Caco-2 (cell line): ENCODE measurements around the gene MAN2A1. TPM values are rescaled to one million over a fixed set of nuclear protein-coding genes. Genes with fewer than 3 reads are reported as not detected.

ENCODE experiments used
- BruUV-seq: library from RNA; stranded (reverse); fragments of 400-500 nt; replicated peaks from 2 replicates; lab custom pipeline; 2021; lab: Mats Ljungman, UMichigan
- CTCF ChIA-PET: fragments of 300-600 bp; sonication (Branson Sonifier 250); formaldehyde crosslinking; loops from one replicate; lab custom pipeline; 2022; ENCODE audit warnings: antibody characterized with exemption; lab: Charles Lee
- POLR2A ChIA-PET: fragments of 300-600 bp; sonication (Branson Sonifier 250); formaldehyde crosslinking; loops from one replicate; lab custom pipeline; 2022; ENCODE audit warnings: antibody characterized with exemption; lab: Charles Lee
- DNase-seq, 2 experiments: peaks; one replicate each; pipeline versions ENCODE4 v3.0.0 to v3.0.0-alpha.2; 2020 to 2022
- H3K27me3 ChIP-seq: replicated peaks from 2 replicates; pipeline ENCODE4 v1.6.0; 2011; ENCODE audit warnings: low read length; ENCODE audit not compliant: control insufficient read depth, insufficient read depth
- H3K36me3 ChIP-seq: 2 replicates; pipeline ENCODE4 v1.5.1; 2011; ENCODE audit warnings: low read length; ENCODE audit not compliant: control insufficient read depth, insufficient read depth
- H3K4me1 ChIP-seq: fragments of 250-450 bp; sonication (Bioruptor Pico); 2 replicates; pipeline ENCODE4 v1.5.1; 2020; ENCODE audit warnings: mild to moderate bottlenecking
- H3K4me3 ChIP-seq: 2 replicates; pipeline ENCODE4 v1.5.1; 2011; ENCODE audit warnings: low read depth, mild to moderate bottlenecking, control low read depth, low read length
- H3K9me3 ChIP-seq: fragments of 250-450 bp; sonication (Bioruptor Pico); 2 replicates; pipeline ENCODE4 v1.5.1; 2020; ENCODE audit warnings: mild to moderate bottlenecking, moderate library complexity
- H3K27ac Mint-ChIP-seq: one replicate; pipeline ENCODE4 v1.8.0; 2022; ENCODE audit warnings: mixed read lengths; ENCODE audit not compliant: unreplicated experiment
- H3K27me3 Mint-ChIP-seq: one replicate; pipeline ENCODE4 v1.8.0; 2022; ENCODE audit warnings: mixed read lengths; ENCODE audit not compliant: insufficient read depth, unreplicated experiment
- H3K36me3 Mint-ChIP-seq: one replicate; pipeline ENCODE4 v1.8.0; 2022; ENCODE audit warnings: mild to moderate bottlenecking, mixed read lengths; ENCODE audit not compliant: insufficient read depth, unreplicated experiment
- H3K4me1 Mint-ChIP-seq: one replicate; pipeline ENCODE4 v1.8.0; 2022; ENCODE audit warnings: low read depth, mixed read lengths; ENCODE audit not compliant: unreplicated experiment
- H3K4me3 Mint-ChIP-seq: one replicate; pipeline ENCODE4 v1.8.0; 2022; ENCODE audit warnings: mild to moderate bottlenecking, moderate library complexity, mixed read lengths; ENCODE audit not compliant: unreplicated experiment
- H3K9me3 Mint-ChIP-seq: one replicate; pipeline ENCODE4 v1.8.0; 2022; ENCODE audit warnings: mixed read lengths; ENCODE audit not compliant: unreplicated experiment
- intact Hi-C: fragments of 100-400 bp; cut with micrococcal nuclease; formaldehyde crosslinking; loops from one replicate; pipeline ENCODE4 v1.10.0; 2022; ENCODE audit not compliant: unreplicated experiment
- total RNA-seq: library from RNA; stranded (reverse); gene quantifications from 2 replicates; pipeline ENCODE4 v1.2.3, GENCODE V29; 2022
- TF ChIP-seq, protein P1 (sequence below), 2 experiments: fragments of 200-600 bp in 1 of 2; IDR thresholded peaks; 1 replicate in 1 of 2; 2 replicates in 1 of 2; pipeline versions ENCODE4 v1.5.1 to v1.8.0; 2011 to 2022; ENCODE audit warnings: antibody characterized with exemption in 1 of 2, control low read depth in 1 of 2, inconsistent platforms in 1 of 2, low read depth in 1 of 2, low read length in 1 of 2, mild to moderate bottlenecking in 1 of 2, moderate library complexity in 1 of 2; ENCODE audit not compliant: insufficient read depth in 1 of 2, severe bottlenecking in 1 of 2, unreplicated experiment in 1 of 2

Gene MAN2A1
- total RNA-seq, 1 experiment from 2014 or later, result 57.3 TPM

DNA sequence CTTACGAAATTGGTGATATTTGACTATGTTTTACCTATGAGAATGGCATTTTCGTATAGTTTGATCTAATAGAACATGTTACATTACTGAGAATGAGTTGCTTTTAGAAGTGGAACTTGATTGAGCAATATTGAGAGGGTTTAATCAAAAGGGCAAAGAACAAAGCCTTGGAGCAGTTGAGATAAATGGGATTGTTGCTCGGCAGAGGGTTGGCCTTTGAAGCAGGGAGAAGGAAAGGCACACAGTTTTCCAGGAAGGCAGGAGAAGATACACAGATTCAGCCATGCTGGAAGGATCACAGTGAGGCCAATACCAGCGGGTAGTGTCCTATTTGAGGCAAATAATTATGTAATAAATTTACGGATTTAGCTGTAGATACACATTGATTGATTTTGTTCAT, 19.5 kb downstream of the MAN2A1 start:
- peak in 1 of 2 experiments; percentile 14 for DNase-seq
- H3K4me1 Mint-ChIP-seq, result peaks cover 31% of the 10 kb centered on the region
- ChIA-PET POLR2A (no interaction called here), CTCF (no interaction called here)
- H3K9me3 ChIP-seq, result no peaks in the 10 kb centered on the region
- peak overlapping the region; percentile 32 for H3K27ac Mint-ChIP-seq
- H3K27me3 Mint-ChIP-seq, result no peaks in the 10 kb centered on the region
- no peaks in the 10 kb centered on the region for H3K9me3 Mint-ChIP-seq
- intact Hi-C loops, result no loop called here
- peaks cover 5% of the 10 kb centered on the region for H3K36me3 Mint-ChIP-seq
- TF ChIP-seq, protein P1, sequence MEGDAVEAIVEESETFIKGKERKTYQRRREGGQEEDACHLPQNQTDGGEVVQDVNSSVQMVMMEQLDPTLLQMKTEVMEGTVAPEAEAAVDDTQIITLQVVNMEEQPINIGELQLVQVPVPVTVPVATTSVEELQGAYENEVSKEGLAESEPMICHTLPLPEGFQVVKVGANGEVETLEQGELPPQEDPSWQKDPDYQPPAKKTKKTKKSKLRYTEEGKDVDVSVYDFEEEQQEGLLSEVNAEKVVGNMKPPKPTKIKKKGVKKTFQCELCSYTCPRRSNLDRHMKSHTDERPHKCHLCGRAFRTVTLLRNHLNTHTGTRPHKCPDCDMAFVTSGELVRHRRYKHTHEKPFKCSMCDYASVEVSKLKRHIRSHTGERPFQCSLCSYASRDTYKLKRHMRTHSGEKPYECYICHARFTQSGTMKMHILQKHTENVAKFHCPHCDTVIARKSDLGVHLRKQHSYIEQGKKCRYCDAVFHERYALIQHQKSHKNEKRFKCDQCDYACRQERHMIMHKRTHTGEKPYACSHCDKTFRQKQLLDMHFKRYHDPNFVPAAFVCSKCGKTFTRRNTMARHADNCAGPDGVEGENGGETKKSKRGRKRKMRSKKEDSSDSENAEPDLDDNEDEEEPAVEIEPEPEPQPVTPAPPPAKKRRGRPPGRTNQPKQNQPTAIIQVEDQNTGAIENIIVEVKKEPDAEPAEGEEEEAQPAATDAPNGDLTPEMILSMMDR (IDR thresholded peaks at IDR 0.05; ENCODE audit: insufficient read depth in 1 of 2, low read depth in 1 of 2, low read length in 1 of 2, severe bottlenecking in 1 of 2, unreplicated experiment in 1 of 2), result no peak
- H3K4me3 ChIP-seq, result no peak overlapping the region
- H3K4me1 ChIP-seq, result peaks cover 52% of the 10 kb centered on the region
- peak overlapping the region; percentile 18 for H3K4me3 Mint-ChIP-seq
- no peaks in the 10 kb centered on the region for H3K36me3 ChIP-seq
- H3K27me3 ChIP-seq, result no peaks in the 10 kb centered on the region
- no TSS peak for BruUV-seq

DNA sequence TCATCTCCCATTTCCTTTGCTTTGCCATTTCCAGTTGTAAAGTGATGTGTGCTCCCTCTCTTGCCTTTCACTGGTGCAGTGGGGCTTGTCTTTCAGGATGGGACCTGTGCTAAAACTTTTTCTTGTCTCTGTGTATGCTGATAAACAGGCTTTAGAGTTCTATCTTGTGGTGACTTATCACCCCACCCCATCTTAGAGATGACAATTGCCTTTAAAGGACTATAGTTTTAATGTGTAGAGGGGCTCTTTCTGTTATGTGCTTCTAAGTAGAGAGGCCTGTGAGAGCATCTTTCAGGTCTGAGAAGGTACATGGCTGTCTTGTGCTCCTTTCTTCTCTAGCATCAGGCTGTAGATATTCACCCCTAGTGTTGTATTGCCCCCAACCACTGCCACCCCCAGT, 21.9 kb downstream of the MAN2A1 start:
- Mint-ChIP-seq H3K4me3 (no peak overlapping the region), H3K27ac (no peak overlapping the region), H3K4me1 (peaks cover 24% of the 10 kb centered on the region), H3K9me3 (no peaks in the 10 kb centered on the region), H3K36me3 (peaks cover 5% of the 10 kb centered on the region), H3K27me3 (no peaks in the 10 kb centered on the region)
- no peaks in the 10 kb centered on the region for H3K27me3 ChIP-seq
- H3K4me1 ChIP-seq, result peaks cover 35% of the 10 kb centered on the region
- no peak for DNase-seq
- H3K4me3 ChIP-seq, result no peak overlapping the region
- POLR2A ChIA-PET, result no interaction called here
- CTCF ChIA-PET, result no interaction called here
- intact Hi-C loops, result no loop called here
- TF ChIP-seq, protein P1 (IDR thresholded peaks at IDR 0.05; ENCODE audit: insufficient read depth in 1 of 2, low read depth in 1 of 2, low read length in 1 of 2, severe bottlenecking in 1 of 2, unreplicated experiment in 1 of 2), result no peak
- H3K36me3 ChIP-seq, result no peaks in the 10 kb centered on the region
- BruUV-seq, result no TSS peak
- no peaks in the 10 kb centered on the region for H3K9me3 ChIP-seq

DNA sequence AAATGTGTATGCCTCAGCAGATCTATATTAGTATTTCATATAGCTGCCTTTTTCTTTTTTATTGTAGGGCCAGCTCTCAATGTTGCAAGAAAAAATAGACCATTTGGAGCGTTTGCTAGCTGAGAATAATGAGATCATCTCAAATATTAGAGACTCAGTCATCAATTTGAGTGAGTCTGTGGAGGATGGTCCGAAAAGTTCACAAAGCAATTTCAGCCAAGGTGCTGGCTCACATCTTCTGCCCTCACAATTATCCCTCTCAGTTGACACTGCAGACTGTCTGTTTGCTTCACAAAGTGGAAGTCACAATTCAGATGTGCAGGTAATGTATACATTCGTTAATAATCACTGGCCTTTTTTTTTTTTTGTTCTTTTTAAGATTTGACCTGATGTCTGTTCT, 23.7 kb downstream of the MAN2A1 start:
- peaks cover under 1% of the 10 kb centered on the region for H3K36me3 Mint-ChIP-seq
- Histone ChIP-seq H3K9me3 (no peaks in the 10 kb centered on the region), H3K4me3 (no peak overlapping the region), H3K36me3 (no peaks in the 10 kb centered on the region), H3K27me3 (no peaks in the 10 kb centered on the region), H3K4me1 (peaks cover 17% of the 10 kb centered on the region)
- H3K27ac Mint-ChIP-seq, result no peak overlapping the region
- no peaks in the 10 kb centered on the region for H3K9me3 Mint-ChIP-seq
- BruUV-seq, result no TSS peak
- ChIA-PET POLR2A (no interaction called here), CTCF (no interaction called here)
- no peak overlapping the region for H3K4me3 Mint-ChIP-seq
- H3K27me3 Mint-ChIP-seq, result no peaks in the 10 kb centered on the region
- DNase-seq, result no peak
- intact Hi-C loops, result no loop called here
- TF ChIP-seq, protein P1 (IDR thresholded peaks at IDR 0.05; ENCODE audit: insufficient read depth in 1 of 2, low read depth in 1 of 2, low read length in 1 of 2, severe bottlenecking in 1 of 2, unreplicated experiment in 1 of 2), result no peak
- peaks cover 9% of the 10 kb centered on the region for H3K4me1 Mint-ChIP-seq
